ENCODE data around the gene KRABD2.
A peak's percentile ranks its signal among the peaks of the same experiment; 100 is the strongest.
"Not testable (repeated sequence)": the region's sequence is repeated elsewhere in the genome, so short reads cannot be mapped to it uniquely, and the experiment has no call there.

KRABD2 gene

DNA sequence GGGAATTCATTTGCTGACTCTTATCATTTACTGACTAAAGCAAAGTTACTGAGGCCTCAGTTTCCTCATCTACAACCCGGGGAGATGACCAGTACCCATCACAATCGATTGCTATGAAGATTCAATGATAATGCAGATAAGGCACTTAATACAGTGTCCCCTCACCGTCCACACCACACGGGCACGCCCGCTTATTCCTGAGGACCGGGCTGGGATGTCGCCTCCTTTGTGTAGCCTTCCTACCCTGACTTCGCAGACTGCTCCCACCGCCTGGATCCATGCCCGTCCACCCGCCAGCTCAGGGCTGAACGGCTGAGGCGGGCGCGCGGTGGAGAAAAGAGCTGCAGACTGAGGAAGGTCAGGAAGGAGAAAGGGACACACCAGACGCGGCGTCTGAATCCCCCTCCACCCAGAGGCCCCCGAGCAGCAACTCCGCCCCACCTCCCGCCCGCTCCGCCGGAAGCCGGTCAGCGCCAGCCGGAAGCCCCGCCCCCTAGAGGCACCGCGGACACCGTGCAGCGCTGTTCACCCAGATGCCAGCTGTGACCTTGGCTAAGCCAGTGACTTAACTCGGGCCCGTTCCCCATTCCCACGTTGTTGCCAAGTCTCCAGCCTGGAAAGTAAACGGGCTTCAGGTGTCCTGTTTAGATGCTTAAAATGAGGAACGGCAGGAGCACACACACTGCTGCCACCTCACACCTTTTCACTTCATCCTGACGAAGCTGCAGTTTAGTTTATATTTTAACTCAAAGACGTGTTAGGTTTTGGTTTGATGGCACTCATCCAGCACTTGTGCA, at the start of gene KRABD2:
Gene KRABD2 (minus strand): TSS at position 434 of the 797 bp plus-strand sequence.
- DNase-seq: peak; percentile 91

DNA sequence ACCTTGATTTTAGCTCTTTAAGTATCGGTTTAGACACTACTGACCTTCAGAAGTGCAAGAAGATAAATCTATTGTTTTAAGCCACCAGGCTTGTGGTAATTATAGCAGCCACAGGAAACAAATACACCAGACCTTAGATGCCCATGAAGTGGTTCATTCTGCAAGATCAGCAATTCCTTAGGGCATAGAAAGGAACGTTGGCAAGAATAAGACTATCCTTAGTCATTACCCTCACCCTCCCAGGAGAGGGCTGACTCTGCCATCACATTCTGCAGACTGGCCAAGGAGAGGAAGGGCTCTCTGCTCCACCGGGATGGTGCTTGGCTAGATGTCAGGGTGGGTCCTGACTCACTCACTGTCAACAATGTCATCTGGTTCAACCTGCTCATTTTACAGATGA, 45.1 kb upstream of the KRABD2 start:
- DNase-seq: no peak

DNA sequence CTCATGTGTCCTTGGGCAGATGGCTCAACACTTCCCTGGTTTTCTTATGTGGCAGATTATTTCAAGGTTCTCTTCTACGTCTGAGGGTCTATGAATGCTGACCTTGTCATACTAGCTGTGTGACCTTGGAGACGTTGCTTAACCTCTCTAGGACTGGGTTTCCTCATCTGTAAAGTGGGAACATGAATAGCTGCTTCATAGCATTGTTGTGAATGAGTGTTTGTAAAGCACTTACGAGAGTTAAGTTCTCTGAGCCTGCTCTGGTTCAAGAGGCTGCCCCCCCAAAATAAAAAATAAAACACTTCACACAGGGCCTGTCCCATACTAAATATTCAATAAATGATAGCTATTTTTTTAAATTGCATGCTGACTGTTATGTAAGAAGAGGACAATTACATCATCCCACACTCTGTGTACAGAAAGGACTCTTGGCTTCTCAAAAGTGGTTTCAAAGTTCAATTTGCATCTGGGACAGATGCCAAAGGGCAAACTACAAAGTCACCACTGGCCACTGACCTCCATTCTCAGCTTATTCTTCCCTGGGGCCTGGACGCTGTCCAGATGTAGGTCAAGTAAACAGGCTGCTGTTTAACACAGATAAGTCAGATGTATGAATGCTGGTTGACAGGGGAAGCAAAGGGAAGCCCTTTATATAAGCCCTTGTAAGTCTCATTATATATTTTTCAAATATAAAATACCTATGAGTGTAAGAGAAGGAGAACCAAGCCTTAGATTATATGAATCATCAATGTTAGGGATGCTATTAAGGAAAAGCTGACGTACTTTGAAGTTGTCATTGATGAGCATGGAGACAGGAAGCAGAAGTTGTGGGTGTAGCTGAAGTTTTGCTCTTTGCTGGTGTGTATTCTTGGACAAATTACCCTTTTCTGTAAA, 43.8 kb upstream of the KRABD2 start:
- DNase-seq: no peak

DNA sequence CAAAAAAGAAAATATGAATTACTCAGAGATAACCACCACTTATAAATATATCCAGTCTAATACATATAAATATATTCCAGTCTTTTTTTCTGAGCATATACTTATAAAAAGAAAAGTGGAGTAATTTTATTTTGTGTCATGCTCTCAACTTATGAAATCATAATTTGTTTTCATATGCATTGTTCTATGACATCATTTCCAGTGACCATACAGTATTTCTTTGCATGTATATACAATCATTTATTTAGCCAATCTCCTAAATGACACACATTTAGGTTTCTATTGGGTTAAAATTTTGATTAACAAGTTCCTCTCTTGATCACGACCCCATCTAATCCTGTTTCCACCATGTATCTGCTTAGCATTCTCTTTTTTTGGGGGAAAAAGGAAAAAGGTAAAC, 42.8 kb upstream of the KRABD2 start:
- no peak for DNase-seq

DNA sequence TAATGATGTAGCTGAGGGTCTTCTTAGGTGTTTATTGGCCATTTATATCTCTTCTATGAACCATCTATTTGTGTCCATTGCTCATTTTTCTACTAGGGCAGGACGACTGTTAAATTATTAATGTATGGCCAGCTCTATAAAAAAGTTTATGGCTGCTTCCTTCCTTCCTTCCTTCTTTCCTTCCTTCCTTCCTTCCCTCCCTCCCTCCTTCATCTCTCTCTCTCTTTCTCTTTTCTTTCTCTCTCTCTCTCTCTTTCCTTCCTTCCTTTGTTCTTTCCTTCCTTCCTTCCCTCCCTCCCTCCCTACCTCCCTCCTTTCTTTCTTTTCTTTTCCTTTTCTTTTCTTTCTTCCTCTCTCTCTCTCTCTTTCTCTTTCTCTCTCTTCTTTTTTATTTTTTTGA, 42.0 kb upstream of the KRABD2 start:
- no peak for DNase-seq

DNA sequence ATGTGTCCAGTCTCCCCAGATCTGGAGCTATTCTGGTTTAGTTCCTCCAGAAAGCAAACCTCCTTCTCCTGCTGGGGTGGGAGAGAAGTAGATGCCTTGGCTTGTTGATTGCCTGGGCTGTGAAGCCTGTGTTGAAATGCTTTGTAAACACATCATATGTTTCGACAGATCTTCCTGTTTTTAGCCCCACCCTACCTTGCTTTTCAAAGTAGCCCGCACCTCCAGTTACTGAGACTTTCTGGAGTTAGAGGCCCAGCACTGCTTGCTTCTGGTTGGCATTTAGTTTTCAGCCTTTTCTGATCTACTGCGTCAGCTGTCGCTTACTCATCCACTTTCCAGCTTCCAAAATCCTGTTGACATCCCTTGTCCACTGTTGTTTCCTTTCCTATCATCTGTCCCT, 41.3 kb upstream of the KRABD2 start:
- no peak for DNase-seq

DNA sequence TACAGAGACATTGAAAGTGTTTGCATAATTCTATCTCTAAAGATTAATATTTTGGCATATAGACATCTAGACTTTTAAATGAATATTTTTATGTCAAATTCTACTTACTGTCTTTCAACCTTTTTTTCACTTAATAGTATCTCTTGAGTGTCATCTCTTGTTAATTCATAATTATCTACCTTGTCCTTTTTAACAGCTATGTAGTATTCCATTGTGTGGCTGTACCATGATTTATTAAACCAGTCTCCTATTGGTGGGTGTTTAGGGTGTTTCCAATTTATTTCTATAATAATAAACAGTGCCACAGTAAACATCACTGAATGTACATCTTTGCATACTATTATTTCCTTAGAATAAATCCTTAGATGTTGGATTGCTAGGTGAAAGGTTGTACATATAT, 37.4 kb upstream of the KRABD2 start:
- no peak for DNase-seq

DNA sequence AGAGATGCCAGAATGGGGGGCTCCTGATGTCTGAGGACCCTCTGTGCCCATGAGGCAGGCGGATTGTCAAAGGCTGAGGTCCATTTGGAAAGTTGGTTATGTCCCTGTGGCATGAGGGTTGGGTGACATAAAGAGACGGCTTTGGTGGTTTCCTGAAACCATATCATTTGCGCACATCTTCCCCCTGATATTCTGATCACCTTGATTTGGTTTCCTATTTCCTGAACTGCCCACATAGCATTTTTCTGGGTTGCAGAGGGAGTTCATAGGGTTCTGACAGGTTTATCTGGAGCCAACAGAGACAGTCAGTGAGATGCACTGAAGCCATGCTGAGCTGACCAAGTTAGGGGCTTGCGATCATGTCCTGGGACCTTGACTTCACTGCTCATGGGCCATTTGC, 36.8 kb upstream of the KRABD2 start:
- DNase-seq: peak; percentile 10

DNA sequence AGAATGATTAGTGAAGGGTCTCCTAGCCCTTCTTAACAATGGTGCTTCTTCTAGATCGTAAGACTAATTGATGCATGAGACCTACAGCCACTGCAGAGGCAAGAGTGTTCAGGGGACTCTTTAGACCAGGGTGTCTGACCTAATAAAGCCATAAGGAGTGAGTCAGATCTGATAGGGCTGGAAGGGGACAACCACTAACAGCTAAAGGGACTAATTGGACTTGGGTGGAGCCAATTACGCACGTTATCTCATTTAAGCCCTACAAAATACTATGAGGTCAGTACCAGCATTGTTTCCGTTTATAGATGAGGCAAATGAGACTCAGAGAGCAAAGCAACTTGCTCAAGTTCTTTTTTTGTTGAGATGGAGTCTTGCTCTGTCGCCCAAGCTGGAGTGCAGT, 35.6 kb upstream of the KRABD2 start:
- DNase-seq: no peak

DNA sequence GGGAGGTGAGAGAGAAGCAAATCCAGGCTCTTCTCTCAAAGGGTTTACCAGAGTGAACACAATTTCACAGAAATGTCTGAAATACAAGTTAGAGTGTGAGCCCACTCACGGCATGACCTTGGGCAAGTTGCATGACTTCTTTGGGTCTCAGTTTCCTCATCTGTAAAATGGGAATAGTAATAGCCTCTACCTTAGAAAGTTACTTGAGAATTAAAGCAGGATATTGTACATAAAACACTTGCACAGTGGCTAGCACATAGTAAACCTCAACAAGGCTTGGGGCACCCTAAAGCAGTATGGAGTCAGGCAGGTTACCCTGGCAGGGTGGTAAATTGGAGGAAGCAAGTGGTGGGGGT, 34.4 kb upstream of the KRABD2 start:
- no peak for DNase-seq

DNA sequence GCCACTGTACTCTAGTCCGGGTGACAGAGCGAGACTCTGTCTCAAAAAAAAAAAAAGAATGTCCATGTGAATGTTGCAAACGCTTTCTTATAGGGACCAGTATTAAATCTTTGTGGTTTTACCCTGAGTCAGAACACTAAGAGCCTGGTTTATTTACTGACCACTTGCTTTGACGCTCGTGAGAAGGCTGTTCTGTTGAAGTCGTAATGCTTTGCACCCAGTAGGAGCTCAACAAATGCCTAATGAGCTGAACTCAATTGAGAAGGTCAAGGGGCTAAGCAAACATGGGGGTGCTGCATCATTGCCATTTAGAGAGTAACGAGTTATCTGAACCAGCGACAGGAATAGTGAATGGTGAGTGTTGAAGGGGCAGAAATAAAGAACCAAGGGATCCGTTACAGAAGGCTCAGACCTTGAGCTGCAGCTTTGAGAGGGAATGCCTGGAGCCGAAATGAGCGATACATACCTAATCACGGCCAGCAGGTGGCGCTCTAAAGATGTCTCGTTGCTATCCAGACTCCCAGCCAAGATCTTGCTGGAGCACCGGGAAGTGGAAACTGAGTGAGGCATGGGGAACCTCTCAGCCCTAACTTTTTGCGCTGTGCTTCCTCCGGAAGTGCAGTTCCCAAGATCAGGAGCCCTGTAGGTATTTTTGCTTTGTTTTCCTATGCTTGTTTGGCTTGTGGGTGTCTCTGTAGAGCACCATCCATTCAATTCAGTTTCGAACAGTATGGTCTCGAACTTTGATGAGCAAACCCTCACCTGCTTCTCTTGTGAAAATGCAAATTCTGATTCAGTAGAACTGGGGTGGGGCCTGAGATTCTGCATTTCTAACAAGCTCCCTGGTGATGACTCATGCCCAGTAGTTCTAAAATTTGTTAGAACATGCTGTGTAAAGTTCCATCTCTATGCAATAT, 33.7 kb upstream of the KRABD2 start:
- DNase-seq: peak; percentile 79

DNA sequence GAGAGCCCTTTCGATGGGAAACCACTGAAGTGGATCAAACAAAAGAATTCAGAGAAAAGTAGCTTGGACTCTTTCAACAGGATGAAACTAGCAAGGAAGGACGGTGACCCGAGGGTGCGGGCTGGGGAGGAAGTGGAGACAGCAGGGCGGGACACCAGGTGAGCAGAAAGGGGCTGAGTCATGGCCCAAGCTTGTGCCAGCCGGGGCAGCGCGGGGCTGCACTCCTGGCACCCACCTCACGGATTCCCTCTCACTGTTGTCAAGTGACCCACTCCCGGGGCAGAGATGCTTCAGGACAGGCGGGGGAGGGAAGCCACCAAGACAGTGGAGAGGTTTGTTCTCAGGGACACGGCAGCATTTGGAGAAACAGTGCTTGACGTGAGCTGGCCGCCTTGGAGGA, 31.9 kb upstream of the KRABD2 start:
- DNase-seq: no peak

DNA sequence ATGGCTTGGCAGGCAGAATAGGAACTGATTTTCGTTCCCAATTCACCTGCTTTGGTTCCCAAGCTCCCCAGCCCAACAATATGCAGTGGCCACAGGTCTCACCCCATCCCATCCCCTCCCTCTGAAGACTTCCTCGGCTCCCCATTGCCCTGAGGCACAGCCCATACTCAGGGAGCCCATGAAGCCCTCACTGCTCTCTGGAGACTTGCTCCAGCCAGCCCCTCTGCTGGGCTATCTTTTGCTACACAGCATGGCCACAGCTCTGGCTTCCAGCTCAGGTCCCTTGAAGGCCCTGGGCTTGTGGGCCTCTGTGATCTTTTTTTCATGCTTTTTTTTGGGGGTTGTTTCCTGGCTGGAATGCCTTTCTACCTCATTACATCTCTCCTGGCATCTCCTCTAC, 29.7 kb upstream of the KRABD2 start:
- no peak for DNase-seq

DNA sequence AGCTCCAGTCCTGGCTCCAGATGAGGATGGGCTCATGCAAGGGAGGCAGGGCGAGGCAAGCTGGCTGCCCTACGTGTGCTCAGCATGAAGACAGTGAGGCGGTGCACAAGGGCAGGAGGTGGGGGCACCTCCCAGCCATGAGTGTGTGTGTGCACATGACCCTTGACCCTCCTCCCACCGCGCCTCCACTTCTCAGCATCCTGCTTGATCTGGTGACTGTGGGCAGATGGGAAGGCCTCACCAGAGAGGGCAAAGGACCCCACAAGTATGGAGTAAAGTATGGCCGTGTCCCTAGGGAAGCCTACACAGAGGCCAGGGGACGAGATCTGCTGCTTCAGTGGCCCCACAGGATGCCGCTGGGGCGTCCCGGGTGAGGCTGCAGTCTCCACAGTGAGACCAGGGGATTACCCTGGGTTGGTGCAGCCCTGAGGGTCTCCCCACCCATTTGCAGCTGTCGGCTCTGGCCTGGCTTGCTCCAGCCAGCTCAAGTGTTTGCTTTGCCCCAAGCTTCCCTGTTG, 29.1 kb upstream of the KRABD2 start:
- DNase-seq: no peak

DNA sequence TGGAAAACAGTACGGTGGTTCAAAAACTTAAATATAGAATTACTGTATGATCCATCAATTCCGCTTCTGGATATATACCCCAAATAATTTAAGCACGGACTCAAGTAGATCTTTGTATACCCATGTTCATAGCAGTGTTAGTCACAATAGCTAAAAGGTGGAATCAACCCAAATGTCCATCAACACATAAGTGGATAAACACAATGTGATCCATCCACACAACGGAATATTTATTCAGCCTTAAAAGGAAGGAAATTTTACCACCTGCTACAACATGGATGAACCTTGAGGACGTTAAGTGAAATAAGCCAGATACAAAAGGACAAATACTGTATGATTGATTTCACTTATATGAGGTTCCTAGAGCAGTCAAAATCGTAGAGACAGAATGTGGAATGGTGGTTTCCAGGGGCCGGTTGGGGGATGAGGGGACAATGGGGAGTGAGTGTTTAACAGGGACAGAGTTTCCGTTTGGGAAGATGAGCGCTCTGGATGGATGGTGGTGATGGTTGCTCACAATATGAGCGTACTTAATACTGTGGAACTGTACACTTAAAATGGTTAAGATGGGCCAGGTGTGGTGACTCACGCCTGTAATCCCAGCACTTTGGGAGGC, 26.5 kb upstream of the KRABD2 start:
- DNase-seq: no peak

DNA sequence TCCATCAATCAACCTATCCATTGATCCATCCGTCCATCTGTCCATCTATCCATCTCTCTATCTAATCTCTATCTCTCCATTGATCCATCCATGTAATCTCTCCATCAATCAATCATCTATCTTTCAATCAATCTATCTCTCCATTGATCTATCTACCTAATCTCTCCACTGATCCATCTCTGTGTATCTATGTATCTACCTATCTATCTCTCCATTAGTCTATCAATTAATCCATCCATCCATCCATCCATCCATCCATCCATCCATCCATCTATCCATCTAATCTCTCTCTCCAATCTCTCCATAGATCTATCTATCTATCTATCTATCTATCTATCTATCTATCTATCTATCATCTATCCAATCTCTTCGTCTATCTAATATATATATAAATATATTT, 24.6 kb upstream of the KRABD2 start:
- DNase-seq: no peak

DNA sequence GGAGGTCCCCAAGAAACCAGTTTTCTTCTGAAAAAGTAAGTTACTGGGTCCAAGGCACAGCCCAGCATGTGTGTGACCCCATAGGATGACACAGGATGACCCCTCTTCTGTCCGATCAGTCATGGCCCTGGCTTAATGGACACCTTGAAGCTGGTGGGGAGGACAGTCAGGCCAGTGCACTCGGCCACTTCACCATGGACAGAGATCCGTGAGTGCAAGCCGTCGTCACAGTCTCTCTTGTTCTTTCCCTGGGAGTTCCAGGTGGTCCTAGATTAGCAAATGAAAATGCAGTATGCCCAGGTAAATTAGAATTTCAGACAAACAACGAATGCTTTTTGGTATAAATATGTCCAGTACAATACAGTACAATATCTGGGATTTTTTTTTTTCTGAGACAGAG, 22.5 kb upstream of the KRABD2 start:
- no peak for DNase-seq

DNA sequence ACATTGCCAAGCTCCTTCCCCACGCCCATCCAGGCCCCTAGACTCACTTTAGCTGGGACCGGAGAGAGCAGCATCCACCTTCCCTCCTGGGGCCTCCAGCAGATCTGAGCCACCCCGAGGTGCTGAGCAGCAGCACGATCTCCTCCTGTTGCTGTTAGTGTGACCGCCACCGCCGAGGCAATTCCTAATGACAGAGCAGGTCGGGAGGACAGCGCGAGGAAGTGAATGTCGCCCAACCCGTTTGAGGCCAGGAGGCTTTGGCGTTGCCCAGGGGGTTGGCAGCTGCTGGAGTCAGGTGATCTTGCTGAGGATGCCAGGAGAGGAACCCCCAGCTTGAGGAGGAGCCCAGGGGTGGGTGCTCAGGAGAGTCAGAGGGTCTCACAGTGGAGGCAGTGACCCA, 21.1 kb upstream of the KRABD2 start, which contains the start of gene RNF222:
Gene RNF222 (minus strand): TSS at position 192 of the 400 bp plus-strand sequence. CDS start 4,366 bp downstream, outside the sequence.
- DNase-seq: no peak

DNA sequence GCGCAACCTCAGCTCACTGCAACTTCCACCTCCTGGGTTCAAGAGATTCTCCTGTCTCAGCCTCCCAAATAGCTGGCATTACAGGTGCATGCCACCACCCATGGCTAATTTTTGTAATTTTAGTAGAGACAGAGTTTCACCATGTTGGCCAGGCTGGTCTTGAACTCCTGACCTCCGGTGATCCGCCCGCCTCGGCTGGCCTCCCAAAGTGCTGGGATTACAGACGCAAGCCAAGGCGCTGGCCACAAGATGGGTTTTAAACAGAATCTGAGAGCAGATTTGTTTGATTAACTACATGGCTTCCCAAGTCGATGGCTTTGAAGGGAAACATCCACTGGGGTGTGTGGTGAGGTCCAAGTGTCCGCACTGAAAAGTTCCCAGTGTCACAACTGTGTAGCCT, 18.0 kb upstream of the KRABD2 start:
- DNase-seq: not testable (repeated sequence)

DNA sequence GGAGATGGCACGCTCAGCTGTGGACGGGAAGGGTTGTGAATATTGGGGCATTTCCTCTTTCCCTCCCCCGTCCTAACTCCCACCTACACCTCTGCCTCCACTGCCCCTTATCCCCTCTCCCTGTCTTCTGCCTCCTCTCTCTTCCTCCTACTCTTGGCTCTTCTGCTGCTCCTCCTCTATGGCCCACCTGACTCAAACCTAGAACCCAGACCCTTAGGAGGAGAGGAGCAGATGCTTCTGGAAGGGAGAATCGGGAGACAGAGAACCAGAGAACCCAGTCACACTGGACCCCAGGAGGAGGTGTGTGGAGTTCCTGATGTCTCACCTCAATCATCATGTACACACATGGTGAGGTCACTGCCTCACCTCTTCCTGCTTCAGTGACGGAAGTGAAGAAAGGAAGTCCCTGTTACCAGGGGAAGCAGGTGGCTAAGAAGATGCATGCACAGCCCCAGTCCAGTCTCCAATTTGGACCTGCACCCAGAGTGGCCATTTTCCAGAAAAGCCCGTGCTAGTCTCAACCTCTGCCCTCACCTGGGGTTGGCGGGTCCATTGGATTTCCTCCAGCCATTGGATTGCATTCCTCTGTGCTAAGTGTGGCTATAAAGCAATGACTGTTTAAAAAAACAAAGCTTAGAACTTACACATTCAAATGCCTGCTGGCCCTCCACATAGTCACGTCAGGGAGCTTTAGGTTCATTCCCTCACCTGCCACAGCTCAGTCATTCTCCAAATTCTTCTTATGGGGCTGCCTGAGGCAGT, 17.1 kb upstream of the KRABD2 start:
- DNase-seq: peak; percentile 66

DNA sequence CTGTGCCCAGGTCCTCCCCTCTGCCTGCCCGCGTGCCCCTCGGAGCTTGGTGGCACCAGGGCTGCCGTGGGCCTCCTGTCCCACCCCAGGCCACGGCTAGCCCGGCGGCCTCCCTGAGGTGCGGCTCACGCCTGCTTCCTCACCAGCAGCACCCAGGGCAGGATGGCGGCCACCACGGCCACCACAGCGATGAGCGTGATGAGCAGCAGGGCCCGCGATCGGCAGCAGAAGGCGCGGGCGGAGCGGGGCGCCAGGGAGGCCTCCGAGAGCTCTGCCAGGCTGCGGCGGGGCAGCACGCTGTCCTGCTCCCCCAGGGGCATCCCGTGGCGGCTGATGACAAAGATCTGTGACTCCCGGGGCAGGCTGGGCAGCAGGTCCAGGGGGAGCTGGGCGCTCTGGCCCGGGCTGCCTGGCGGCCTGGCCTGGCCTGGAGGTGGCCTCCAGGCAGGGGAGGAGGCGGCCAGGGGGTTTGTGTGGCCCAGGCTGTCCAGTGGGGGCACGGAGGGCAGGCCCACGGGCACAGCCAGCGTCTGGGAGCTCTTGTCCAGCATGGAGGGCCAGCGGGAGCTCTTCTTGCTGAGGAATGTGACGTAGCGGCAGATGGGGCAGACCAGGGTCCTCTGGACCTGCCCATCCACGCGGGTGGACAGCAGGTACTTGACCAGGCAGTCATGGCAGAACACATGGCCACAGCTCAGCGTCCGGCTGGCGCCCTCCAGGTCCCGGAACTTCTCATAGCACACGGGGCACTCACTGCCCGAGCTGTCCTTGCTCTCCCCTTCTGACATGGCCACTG, 16.4 kb upstream of the KRABD2 start:
- DNase-seq: no peak
